AG04450 (cell line): ENCODE results near the gene STMP1. TPM values are rescaled to one million over a fixed set of nuclear protein-coding genes. Genes with fewer than 3 reads are reported as not detected.
A peak's percentile ranks its signal among the peaks of the same experiment; 100 is the strongest.
"Not testable (repeated sequence)": the region's sequence is repeated elsewhere in the genome, so short reads cannot be mapped to it uniquely, and the experiment has no call there.

ENCODE experiments used
- CTCF ChIA-PET: fragments of 300-600, 350-600 bp; formaldehyde crosslinking; extraction: SDS; loops from one replicate; lab custom pipeline; 2022; ENCODE audit warnings: antibody characterized with exemption, inconsistent platforms; lab: Charles Lee
- POLR2A ChIA-PET: fragments of 350-600 bp; formaldehyde crosslinking; extraction: SDS; loops from one replicate; lab custom pipeline; 2021; ENCODE audit warnings: antibody characterized with exemption, inconsistent platforms; lab: Yijun Ruan, JAX
- DNase-seq: peaks from one replicate; pipeline ENCODE4 v3.0.0-alpha.2; 2011; ENCODE audit warnings: low read depth, low spot score
- H3K27ac ChIP-seq: one replicate; pipeline ENCODE4 v1.5.1; 2012; ENCODE audit warnings: low read depth, low read length, control low read depth
- H3K27me3 ChIP-seq: one replicate; pipeline ENCODE4 v1.6.0; 2012; ENCODE audit warnings: low read length; ENCODE audit not compliant: control insufficient read depth, insufficient read depth
- H3K4me3 ChIP-seq: 2 replicates; pipeline ENCODE4 v1.5.1; 2011; ENCODE audit warnings: mild to moderate bottlenecking, low read depth, low read length, control low read depth
- H3K9me3 ChIP-seq: 2 replicates; pipeline ENCODE4 v1.5.1; 2012; ENCODE audit warnings: low read length; ENCODE audit not compliant: control insufficient read depth, insufficient read depth
- CTCF ChIP-seq: IDR thresholded peaks from 2 replicates; pipeline ENCODE4 v1.5.1; 2011; ENCODE audit warnings: low read depth, low read length, control low read depth, inconsistent platforms
- polyA plus RNA-seq: library from polyadenylated mRNA; depleted of rRNA; stranded (reverse); fragments of >200 nt; gene quantifications from 2 replicates; pipeline ENCODE4 v1.2.3, GENCODE V29; 2011

STMP1 gene
- polyA plus RNA-seq, 1 experiment = 48.2 TPM

GRCh38 chr7:135620980-135621850 lies 41.1 kb upstream of the STMP1 start:
- POLR2A ChIA-PET = interaction anchor here (0.6 kb wide), 1 partner anchor 50 kb away, joined by 3 read pairs; no protein-coding TSS in a partner anchor
- Histone ChIP-seq H3K4me3 (no peak overlapping the region), H3K27ac (no peak overlapping the region), H3K27me3 (no peaks in the 10 kb centered on the region), H3K9me3 (no peaks in the 10 kb centered on the region)
- TF ChIP-seq CTCF = peak; percentile 89
- CTCF ChIA-PET = interaction anchor here (0.5 to 5.4 kb wide), 55 partner anchors 8 to 390 kb away, joined by 3 to 136 read pairs (median 4); partner anchors contain the start of gene STMP1
- peak; percentile 75 for DNase-seq

GRCh38 chr7:135634191-135634878 lies 28.0 kb upstream of the STMP1 start:
- ChIA-PET CTCF (interaction anchor here (1.0 to 5.9 kb wide), 3 partner anchors 11 to 375 kb away, joined by 4 to 55 read pairs (median 4); no protein-coding TSS in a partner anchor), POLR2A (no interaction called here)
- Histone ChIP-seq H3K27ac (no peak overlapping the region), H3K4me3 (no peak overlapping the region), H3K9me3 (no peaks in the 10 kb centered on the region), H3K27me3 (no peaks in the 10 kb centered on the region)
- TF ChIP-seq CTCF = no peak
- DNase-seq = no peak

- H3K4me3 ChIP-seq, H3K9me3 ChIP-seq, H3K27ac ChIP-seq, H3K27me3 ChIP-seq, DNase-seq, POLR2A ChIA-PET: not testable (repeated sequence)
- CTCF ChIA-PET = interaction anchor here (1.5 kb wide), 1 partner anchor 19 kb away, joined by 9 read pairs; no protein-coding TSS in a partner anchor
Observed at GRCh38 chr7:135639690-135640089, 22.6 kb upstream of the STMP1 start.

GRCh38 chr7:135644154-135644553 lies 18.2 kb upstream of the STMP1 start:
- CTCF ChIA-PET = interaction anchor here (0.6 to 8.7 kb wide), 16 partner anchors 9 to 369 kb away, joined by 3 to 146 read pairs (median 16); partner anchors contain the start of gene STMP1
- Histone ChIP-seq H3K27me3 (no peaks in the 10 kb centered on the region), H3K4me3 (no peak overlapping the region), H3K9me3 (no peaks in the 10 kb centered on the region), H3K27ac (no peak overlapping the region)
- POLR2A ChIA-PET = interaction anchor here (0.6 to 1.9 kb wide), 2 partner anchors 8 to 18 kb away, joined by 3 to 7 read pairs; partner anchors contain the start of gene STMP1
- TF ChIP-seq CTCF = no peak
- DNase-seq = no peak

- Histone ChIP-seq H3K27me3 (no peaks in the 10 kb centered on the region), H3K4me3 (no peak overlapping the region), H3K9me3 (no peaks in the 10 kb centered on the region), H3K27ac (no peak overlapping the region)
- ChIA-PET POLR2A (interaction anchor here (1.9 kb wide), 1 partner anchor 18 kb away, joined by 7 read pairs; the partner anchor contains the start of gene STMP1), CTCF (interaction anchor here (0.8 to 8.7 kb wide), 36 partner anchors 8 to 955 kb away, joined by 3 to 146 read pairs (median 5); partner anchors contain the start of genes SLC13A4 and STMP1)
- DNase-seq = no peak
- no peak for TF ChIP-seq CTCF
Observed at GRCh38 chr7:135644729-135645128, 17.6 kb upstream of the STMP1 start.
